ENCODE data around the gene LAGE3.

DNA sequence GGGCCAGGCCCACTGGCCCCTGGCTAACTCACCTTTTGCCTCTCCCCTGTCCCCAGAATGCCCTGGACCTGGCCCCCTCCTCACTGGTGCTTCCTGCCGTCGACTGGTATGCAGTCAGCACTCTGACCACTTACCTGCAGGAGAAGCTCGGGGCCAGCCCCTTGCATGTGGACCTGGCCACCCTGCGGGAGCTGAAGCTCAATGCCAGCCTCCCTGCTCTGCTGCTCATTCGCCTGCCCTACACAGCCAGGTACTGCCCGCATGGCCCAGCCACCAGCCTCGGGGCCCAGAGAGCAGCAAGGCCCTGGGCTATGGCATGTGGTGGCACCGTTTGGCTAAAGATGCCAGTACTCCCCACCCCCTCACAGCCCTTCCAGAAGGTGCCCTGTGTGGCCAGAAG is 46.9 kb downstream of the LAGE3 start:
- TF ChIP-seq JUN (IDR thresholded peaks at IDR 0.05; ENCODE audit: low read depth, low read length) (no peak), POLR2AphosphoS5 (IDR thresholded peaks at IDR 0.05; ENCODE audit: low read depth, low read length) (no peak), CHD2 (IDR thresholded peaks at IDR 0.05; ENCODE audit: low read length) (no peak), TAF1 (IDR thresholded peaks at IDR 0.05; ENCODE audit: low read depth, low read length) (no peak), SRF (IDR thresholded peaks at IDR 0.05; ENCODE audit: low read depth, low read length) (no peak), CHD1 (IDR thresholded peaks at IDR 0.05; ENCODE audit: low read depth, low read length) (no peak), POLR2A (IDR thresholded peaks at IDR 0.05; ENCODE audit: control extremely low read depth in 1 of 2, low read depth in 2 of 2, low read length in 2 of 2) (no peak)
- TF ChIP-seq, protein P1, sequence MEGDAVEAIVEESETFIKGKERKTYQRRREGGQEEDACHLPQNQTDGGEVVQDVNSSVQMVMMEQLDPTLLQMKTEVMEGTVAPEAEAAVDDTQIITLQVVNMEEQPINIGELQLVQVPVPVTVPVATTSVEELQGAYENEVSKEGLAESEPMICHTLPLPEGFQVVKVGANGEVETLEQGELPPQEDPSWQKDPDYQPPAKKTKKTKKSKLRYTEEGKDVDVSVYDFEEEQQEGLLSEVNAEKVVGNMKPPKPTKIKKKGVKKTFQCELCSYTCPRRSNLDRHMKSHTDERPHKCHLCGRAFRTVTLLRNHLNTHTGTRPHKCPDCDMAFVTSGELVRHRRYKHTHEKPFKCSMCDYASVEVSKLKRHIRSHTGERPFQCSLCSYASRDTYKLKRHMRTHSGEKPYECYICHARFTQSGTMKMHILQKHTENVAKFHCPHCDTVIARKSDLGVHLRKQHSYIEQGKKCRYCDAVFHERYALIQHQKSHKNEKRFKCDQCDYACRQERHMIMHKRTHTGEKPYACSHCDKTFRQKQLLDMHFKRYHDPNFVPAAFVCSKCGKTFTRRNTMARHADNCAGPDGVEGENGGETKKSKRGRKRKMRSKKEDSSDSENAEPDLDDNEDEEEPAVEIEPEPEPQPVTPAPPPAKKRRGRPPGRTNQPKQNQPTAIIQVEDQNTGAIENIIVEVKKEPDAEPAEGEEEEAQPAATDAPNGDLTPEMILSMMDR (IDR thresholded peaks at IDR 0.05; ENCODE audit: control extremely low read depth in 1 of 3, insufficient read depth in 1 of 3, low read depth in 1 of 3, low read length in 3 of 3), result no peak
